H1 (cell line): ENCODE results near the gene GNGT2. TPM values are rescaled to one million over a fixed set of nuclear protein-coding genes. Genes with fewer than 3 reads are reported as not detected.

ENCODE experiments used
- CTCF ChIA-PET: fragments of 300-600 bp; sonication (Branson Sonifier 250); formaldehyde crosslinking; loops from one replicate; lab custom pipeline; 2021; ENCODE audit not compliant: partially characterized antibody; lab: Charles Lee
- POLR2A ChIA-PET: fragments of 300-600 bp; sonication (Branson Sonifier 250); formaldehyde crosslinking; loops from one replicate; lab custom pipeline; 2021; ENCODE audit warnings: inconsistent platforms; ENCODE audit not compliant: partially characterized antibody; lab: Charles Lee
- DNase-seq, 2 experiments: peaks; one replicate each; pipeline versions ENCODE4 v3.0.0 to v3.0.0-alpha.2; 2010 to 2022; ENCODE audit warnings: low spot score in 2 of 2, low read depth in 1 of 2, mixed read lengths in 1 of 2
- FAIRE-seq: peaks from 2 replicates; lab custom pipeline; 2011; peaks lifted over from hg19 to GRCh38; lab: Jason Lieb, UNC
- H2AFZ ChIP-seq: 2 replicates; pipeline ENCODE4 v1.8.1; 2012; ENCODE audit warnings: low read length, inconsistent platforms
- H2AK5ac ChIP-seq: 2 replicates; pipeline ENCODE4 v1.6.1; 2013; ENCODE audit warnings: low read depth, low read length
- H2BK120ac ChIP-seq: replicated peaks from 2 replicates; pipeline ENCODE3; 2013; ENCODE audit warnings: low read depth, low read length, inconsistent platforms
- H2BK12ac ChIP-seq: 2 replicates; pipeline ENCODE4 v1.6.1; 2013; ENCODE audit warnings: low read depth, low read length
- H2BK15ac ChIP-seq: 2 replicates; pipeline ENCODE4 v1.6.1; 2013; ENCODE audit warnings: low read length
- H2BK20ac ChIP-seq: 2 replicates; pipeline ENCODE4 v1.6.1; 2013; ENCODE audit warnings: low read length
- H2BK5ac ChIP-seq: 2 replicates; pipeline ENCODE4 v1.6.1; 2013; ENCODE audit warnings: low read depth, low read length
- H3K14ac ChIP-seq: 2 replicates; pipeline ENCODE4 v1.6.1; 2013; ENCODE audit warnings: inconsistent platforms; ENCODE audit not compliant: insufficient read length
- H3K18ac ChIP-seq: 2 replicates; pipeline ENCODE4 v1.6.1; 2013; ENCODE audit warnings: low read length; ENCODE audit errors: extremely low read depth
- H3K23ac ChIP-seq: 2 replicates; pipeline ENCODE4 v1.6.1; 2013; ENCODE audit warnings: inconsistent platforms; ENCODE audit not compliant: insufficient read length
- H3K23me2 ChIP-seq: 2 replicates; pipeline ENCODE4 v1.6.1; 2013; ENCODE audit warnings: low read depth, low read length
- H3K27ac ChIP-seq: 2 replicates; pipeline ENCODE4 v1.6.1; 2011; ENCODE audit warnings: low read depth, low read length, inconsistent platforms
- H3K27me3 ChIP-seq, 4 experiments: replicated peaks in 1 of 4; 1 replicate in 1 of 4; 2 replicates in 3 of 4; pipeline versions ENCODE4 v1.6.1 to v1.8.1; 2011 to 2013; ENCODE audit warnings: low read length in 3 of 4, mild to moderate bottlenecking in 3 of 4, inconsistent platforms in 2 of 4, mixed read lengths in 2 of 4, moderate library complexity in 1 of 4; ENCODE audit not compliant: control insufficient read depth in 3 of 4, insufficient read depth in 3 of 4; ENCODE audit errors: extremely low read depth in 1 of 4
- H3K36me3 ChIP-seq, 4 experiments: 2 replicates each; pipeline versions ENCODE4 v1.6.1 to v1.8.1; 2011 to 2013; ENCODE audit warnings: mild to moderate bottlenecking in 4 of 4, low read length in 3 of 4, moderate library complexity in 2 of 4, control low read depth in 1 of 4, inconsistent platforms in 1 of 4; ENCODE audit not compliant: insufficient read depth in 4 of 4, control insufficient read depth in 2 of 4
- H3K4ac ChIP-seq: replicated peaks from 2 replicates; pipeline ENCODE3; 2013; ENCODE audit warnings: low read length, low read depth, mixed read lengths, inconsistent platforms; ENCODE audit not compliant: insufficient read length
- H3K4me1 ChIP-seq, 4 experiments: replicated peaks in 1 of 4; 1 replicate in 1 of 4; 2 replicates in 3 of 4; pipeline versions ENCODE4 v1.6.1 to v1.8.1; 2011 to 2013; ENCODE audit warnings: low read length in 3 of 4, inconsistent platforms in 2 of 4, mixed read lengths in 1 of 4; ENCODE audit not compliant: insufficient read depth in 4 of 4, control insufficient read depth in 3 of 4
- H3K4me2 ChIP-seq, 2 experiments: 2 replicates each; pipeline versions ENCODE4 v1.6.1 to v1.8.1; 2011 to 2013; ENCODE audit warnings: low read depth in 2 of 2, low read length in 2 of 2, control low read depth in 1 of 2, inconsistent platforms in 1 of 2, mild to moderate bottlenecking in 1 of 2; ENCODE audit not compliant: insufficient read depth in 1 of 2
- H3K4me3 ChIP-seq, 4 experiments: fragments of 200-600, 300-600 bp in 1 of 4; sonication (generic), shearing (Covaris generic), sonication (Bioruptor Twin) in 1 of 4; 2 replicates each; pipeline versions ENCODE4 v1.5.1 to v1.8.1; 2011 to 2016; ENCODE audit warnings: low read length in 4 of 4, low read depth in 3 of 4, control low read depth in 2 of 4, inconsistent platforms in 2 of 4, mild to moderate bottlenecking in 2 of 4, mixed read lengths in 1 of 4, moderate library complexity in 1 of 4; ENCODE audit not compliant: insufficient read depth in 2 of 4; ENCODE audit errors: extremely low read depth in 1 of 4
- H3K56ac ChIP-seq: replicated peaks from 2 replicates; pipeline ENCODE3; 2013; ENCODE audit warnings: low read depth, mild to moderate bottlenecking, mixed read lengths, low read length, inconsistent platforms; ENCODE audit not compliant: insufficient read length
- H3K79me1 ChIP-seq: 2 replicates; pipeline ENCODE4 v1.6.1; 2013; ENCODE audit warnings: low read depth, low read length, control low read depth
- H3K79me2 ChIP-seq, 2 experiments: 2 replicates each; pipeline versions ENCODE4 v1.6.1 to v1.8.1; 2012 to 2013; ENCODE audit warnings: low read length in 2 of 2, mild to moderate bottlenecking in 2 of 2, inconsistent platforms in 1 of 2; ENCODE audit not compliant: insufficient read depth in 2 of 2, control insufficient read depth in 1 of 2
- H3K9ac ChIP-seq, 4 experiments: replicated peaks in 1 of 4; 1 replicate in 1 of 4; 2 replicates in 3 of 4; pipeline versions ENCODE4 v1.6.1 to v1.8.1; 2011 to 2013; ENCODE audit warnings: low read depth in 3 of 4, low read length in 3 of 4, control low read depth in 2 of 4, mild to moderate bottlenecking in 2 of 4, moderate library complexity in 2 of 4, inconsistent platforms in 1 of 4; ENCODE audit errors: extremely low read depth in 1 of 4
- H3K9me3 ChIP-seq, 2 experiments: 2 replicates each; pipeline versions ENCODE4 v1.6.1 to v1.8.1; 2012 to 2013; ENCODE audit warnings: mild to moderate bottlenecking in 2 of 2, moderate library complexity in 2 of 2, control low read depth in 1 of 2, inconsistent platforms in 1 of 2, low read depth in 1 of 2, low read length in 1 of 2, mixed read lengths in 1 of 2; ENCODE audit not compliant: insufficient read depth in 2 of 2
- H4K20me1 ChIP-seq, 2 experiments: replicated peaks in 1 of 2; 2 replicates each; pipeline versions ENCODE3 to v1.8.1; 2011 to 2013; ENCODE audit warnings: inconsistent platforms in 2 of 2, low read length in 2 of 2, mild to moderate bottlenecking in 1 of 2; ENCODE audit not compliant: insufficient read depth in 2 of 2, control insufficient read depth in 1 of 2
- H4K5ac ChIP-seq: 2 replicates; pipeline ENCODE4 v1.6.1; 2013; ENCODE audit warnings: low read length, low read depth, mixed read lengths, inconsistent platforms; ENCODE audit not compliant: insufficient read length
- H4K8ac ChIP-seq: 2 replicates; pipeline ENCODE4 v1.8.0; 2013; ENCODE audit warnings: mild to moderate bottlenecking, moderate library complexity, low read length, inconsistent platforms; ENCODE audit not compliant: insufficient read depth; ENCODE audit errors: extremely low read depth
- H4K91ac ChIP-seq: replicated peaks from 2 replicates; pipeline ENCODE3; 2013; ENCODE audit warnings: low read length, mixed read lengths, inconsistent platforms; ENCODE audit not compliant: insufficient read length
- CBX8 ChIP-seq: fragments of 300-800, 300-1000 bp; sonication (generic); IDR thresholded peaks from 2 replicates; pipeline ENCODE4 v1.7.1; 2016; ENCODE audit warnings: low read depth, low read length, borderline replicate concordance
- POU5F1 ChIP-seq: IDR thresholded peaks from 2 replicates; pipeline ENCODE4 v1.6.1; 2011; ENCODE audit warnings: low read depth, mild to moderate bottlenecking, low read length, moderate library complexity
- RNF2 ChIP-seq: fragments of 200-900, 300-1000 bp; sonication (generic); IDR thresholded peaks from 2 replicates; pipeline ENCODE4 v1.7.1; 2016; ENCODE audit warnings: borderline replicate concordance, low read depth, mild to moderate bottlenecking, antibody characterized with exemption, low read length; ENCODE audit not compliant: poor library complexity, severe bottlenecking; ENCODE audit errors: missing control alignments
- SP2 ChIP-seq: IDR thresholded peaks from 2 replicates; pipeline ENCODE4 v1.6.1; 2012; ENCODE audit warnings: mild to moderate bottlenecking, low read length, inconsistent platforms
- WGBS, 2 experiments: shearing (Covaris generic) in 1 of 2; methylation state at CpG; one replicate each; pipeline versions ENCODE4 v1.1.6 to v1.1.7; 2013 to 2015; ENCODE audit warnings: low lambda C conversion rate in 2 of 2, mixed read lengths in 2 of 2, inconsistent platforms in 1 of 2, low coverage in 1 of 2, missing lambda C conversion rate in 1 of 2; ENCODE audit not compliant: insufficient replicate concordance in 2 of 2, insufficient coverage in 1 of 2, insufficient read length in 1 of 2; ENCODE audit errors: extremely low coverage in 1 of 2, missing lambda C conversion rate in 1 of 2; 5-methylcytosine and 5-hydroxymethylcytosine counted together
- polyA plus RNA-seq, 7 experiments: library from polyadenylated mRNA; depleted of rRNA in 3 of 7; stranded (reverse) in 5 of 7; unstranded in 2 of 7; fragments of >200 nt in 5 of 7; fragments of 200-250 nt in 2 of 7; gene quantifications; 1 replicate in 5 of 7; 2 replicates in 1 of 7; 4 replicates in 1 of 7; pipeline versions ENCODE4 v1.2.1 to v1.2.3, GENCODE V29; 2011 to 2013; ENCODE audit warnings: missing spikeins in 2 of 7, mixed read lengths in 2 of 7
- total RNA-seq: library from RNA; stranded (reverse); fragmentation: NEBNext Ultra II Directional; extraction: Animal tissue kit (Norgen Biotek cat#: 25700); gene quantifications from 2 replicates; pipeline ENCODE4 v1.2.1, GENCODE V29; 2021

Gene GNGT2
- total and polyA plus RNA-seq, 2 of the 8 experiments (the other 6 are each of a cell fraction or from before 2014, with no cell fraction given), result 1.3 to 1.4 TPM

DNA sequence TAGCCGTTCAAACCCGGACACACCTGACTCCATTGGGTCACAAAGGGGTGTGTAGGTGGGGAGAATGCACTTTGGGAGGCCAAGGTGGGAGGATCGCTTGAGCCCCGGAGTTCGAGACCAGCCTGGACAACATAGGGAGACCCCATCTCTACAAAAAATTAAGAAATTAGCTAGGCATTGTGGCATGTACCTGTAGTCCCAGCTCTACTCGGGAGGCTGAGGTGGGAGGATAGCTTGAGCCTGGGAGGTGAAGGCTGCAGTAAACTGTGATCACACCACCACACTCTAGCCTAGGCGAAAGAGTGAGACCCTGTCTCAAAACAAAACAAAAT lies 21.2 kb upstream of the GNGT2 start:
- no peak overlapping the region for H4K91ac ChIP-seq
- H3K56ac ChIP-seq, result no peak overlapping the region
- no peak overlapping the region for H3K23ac ChIP-seq
- no peak overlapping the region for H4K8ac ChIP-seq
- H3K79me1 ChIP-seq, result no peaks in the 10 kb centered on the region
- no peak overlapping the region for H4K5ac ChIP-seq
- H3K4me1 ChIP-seq, result peaks cover 0 to 2% (median 0%) of the 10 kb centered on the region in 4 experiments; a peak in 1 of 7 replicates
- H2BK20ac ChIP-seq, result no peak overlapping the region
- no peak overlapping the region for H2AK5ac ChIP-seq
- H3K23me2 ChIP-seq, result peaks cover 13% of the 10 kb centered on the region
- peak overlapping the region; percentile 74 to 83; a peak in 3 of 4 replicates for H3K4me2 ChIP-seq
- WGBS, 2 experiments, result 80% methylated on average over 7 of the region's 7 CpGs; no CpG with 5 or more reads in 1 of the 2 experiments
- no peaks in the 10 kb centered on the region for H3K79me2 ChIP-seq
- no peak overlapping the region for H3K9ac ChIP-seq
- no peak overlapping the region for H2BK120ac ChIP-seq
- ChIA-PET CTCF (interaction anchor here (1.1 to 6.5 kb wide), 6 partner anchors 9 to 506 kb away, joined by 3 to 38 read pairs (median 5); no protein-coding TSS in a partner anchor), POLR2A (no interaction called here)
- no peak overlapping the region for H2BK12ac ChIP-seq
- H2BK15ac ChIP-seq, result no peak overlapping the region
- no peaks in the 10 kb centered on the region for H4K20me1 ChIP-seq
- no peak overlapping the region for H3K4ac ChIP-seq
- H3K36me3 ChIP-seq, result no peaks in the 10 kb centered on the region
- peaks cover 6 to 35% (median 26%) of the 10 kb centered on the region in 4 experiments; a peak in 6 of 7 replicates for H3K27me3 ChIP-seq
- H3K18ac ChIP-seq, result no peak overlapping the region
- no peaks in the 10 kb centered on the region for H3K9me3 ChIP-seq
- FAIRE-seq (no peak), DNase-seq (no peak)
- H3K27ac ChIP-seq, result no peak overlapping the region
- H3K4me3 ChIP-seq, result peak overlapping the region in 3 of 4 experiments; percentile 69 to 82 (median 71); a peak in 5 of 8 replicates
- no peak overlapping the region for H2BK5ac ChIP-seq
- H2AFZ ChIP-seq, result no peak overlapping the region
- TF ChIP-seq CBX8 (no peak), SP2 (no peak), POU5F1 (no peak), RNF2 (no peak)
- no peak overlapping the region for H3K14ac ChIP-seq
